ENCODE measurements around the gene LSM7.
"Not testable (repeated sequence)": the region's sequence is repeated elsewhere in the genome, so short reads cannot be mapped to it uniquely, and the experiment has no call there.

Gene LSM7

GRCh38 chr19:2352121-2352520 is 23.7 kb upstream of the LSM7 start:
- in situ Hi-C loops (cut with HindIII; ENCODE audit: low pct_ligation_motif_present, low sequenced_read_pairs) = no loop called here
- no peak for DNase-seq
- no peaks in the 10 kb centered on the region for H3K27me3 ChIP-seq (replicated peaks)
- no peak overlapping the region for H3K27ac ChIP-seq
- TF ChIP-seq CTCF (IDR thresholded peaks at IDR 0.05; ENCODE audit: low read depth, low read length, missing control alignments) = no peak
- H3K4me3 ChIP-seq (ENCODE audit: low read depth, low read length) = no peak overlapping the region
- no peaks in the 10 kb centered on the region for H3K36me3 ChIP-seq (replicated peaks)

- Histone ChIP-seq H3K36me3 (replicated peaks) (no peaks in the 10 kb centered on the region), H3K27me3 (replicated peaks) (no peaks in the 10 kb centered on the region), H3K27ac (no peak overlapping the region), H3K4me3 (ENCODE audit: low read depth, low read length) (no peak overlapping the region)
- in situ Hi-C loops (cut with HindIII; ENCODE audit: low pct_ligation_motif_present, low sequenced_read_pairs) = no loop called here
- TF ChIP-seq CTCF (IDR thresholded peaks at IDR 0.05; ENCODE audit: low read depth, low read length, missing control alignments) = no peak
- DNase-seq = no peak
Measured at GRCh38 chr19:2351591-2351990, 23.2 kb upstream of the LSM7 start.

- H3K27me3 ChIP-seq (replicated peaks) = no peaks in the 10 kb centered on the region
- no peak for DNase-seq
Measured at GRCh38 chr19:2350656-2351055, 22.3 kb upstream of the LSM7 start.

GRCh38 chr19:2349818-2350217 is 21.4 kb upstream of the LSM7 start:
- H3K27me3 ChIP-seq (replicated peaks); DNase-seq; H3K36me3 ChIP-seq (replicated peaks); H3K27ac ChIP-seq; H3K4me3 ChIP-seq (ENCODE audit: low read depth, low read length); in situ Hi-C loops (cut with HindIII; ENCODE audit: low pct_ligation_motif_present, low sequenced_read_pairs): not testable (repeated sequence)

More at GRCh38 chr19:2350656-2351055, 22.3 kb upstream of the LSM7 start:
- Histone ChIP-seq H3K27ac (no peak overlapping the region), H3K4me3 (ENCODE audit: low read depth, low read length) (no peak overlapping the region), H3K36me3 (replicated peaks) (no peaks in the 10 kb centered on the region)
- in situ Hi-C loops (cut with HindIII; ENCODE audit: low pct_ligation_motif_present, low sequenced_read_pairs) = no loop called here
- TF ChIP-seq CTCF (IDR thresholded peaks at IDR 0.05; ENCODE audit: low read depth, low read length, missing control alignments) = no peak

GRCh38 chr19:2345794-2346663 is 17.6 kb upstream of the LSM7 start:
- in situ Hi-C loops (cut with HindIII; ENCODE audit: low pct_ligation_motif_present, low sequenced_read_pairs) = no loop called here
- TF ChIP-seq CTCF (IDR thresholded peaks at IDR 0.05; ENCODE audit: low read depth, low read length, missing control alignments) = no peak
- no peaks in the 10 kb centered on the region for H3K27me3 ChIP-seq (replicated peaks)
- no peak overlapping the region for H3K4me3 ChIP-seq (ENCODE audit: low read depth, low read length)
- peaks cover 5% of the 10 kb centered on the region for H3K36me3 ChIP-seq (replicated peaks)
- DNase-seq = no peak
- no peak overlapping the region for H3K27ac ChIP-seq

- Histone ChIP-seq H3K27me3 (replicated peaks) (no peaks in the 10 kb centered on the region), H3K27ac (no peak overlapping the region), H3K4me3 (ENCODE audit: low read depth, low read length) (no peak overlapping the region), H3K36me3 (replicated peaks) (peaks cover 5% of the 10 kb centered on the region)
- DNase-seq = no peak
- in situ Hi-C loops (cut with HindIII; ENCODE audit: low pct_ligation_motif_present, low sequenced_read_pairs) = no loop called here
- TF ChIP-seq CTCF (IDR thresholded peaks at IDR 0.05; ENCODE audit: low read depth, low read length, missing control alignments) = no peak
Measured at GRCh38 chr19:2345076-2345475, 16.7 kb upstream of the LSM7 start.
